Nephron progenitor cell (in vitro differentiated cells): ENCODE results near the gene MYO5B.

Source experiments
- DNase-seq: peaks from one replicate; pipeline ENCODE4 v3.0.0; 2021
- H3K27ac Mint-ChIP-seq: 2 replicates; pipeline ENCODE4 v1.8.0; 2021; ENCODE audit warnings: mild to moderate bottlenecking, moderate library complexity, mixed read lengths
- H3K27me3 Mint-ChIP-seq: 2 replicates; pipeline ENCODE4 v1.8.0; 2021; ENCODE audit warnings: mild to moderate bottlenecking, low read depth, mixed read lengths; ENCODE audit not compliant: poor library complexity
- H3K36me3 Mint-ChIP-seq: 2 replicates; pipeline ENCODE4 v1.8.0; 2021; ENCODE audit warnings: low read depth, mixed read lengths
- H3K4me1 Mint-ChIP-seq: 2 replicates; pipeline ENCODE4 v1.8.0; 2021; ENCODE audit warnings: mixed read lengths
- H3K4me3 Mint-ChIP-seq: 2 replicates; pipeline ENCODE4 v1.8.0; 2021; ENCODE audit warnings: mild to moderate bottlenecking, moderate library complexity, mixed read lengths
- H3K9me3 Mint-ChIP-seq: 2 replicates; pipeline ENCODE4 v1.8.0; 2021; ENCODE audit warnings: mild to moderate bottlenecking, moderate library complexity, mixed read lengths
- TF ChIP-seq, protein P1 (sequence below): fragments of 200-600 bp; sonication (generic); IDR thresholded peaks from 2 replicates; pipeline ENCODE4 v1.5.0; 2021; ENCODE audit warnings: antibody characterized with exemption

The MYO5B gene

GRCh38 chr18:49850636-49851035 is 344.3 kb downstream of the MYO5B start:
- no peak overlapping the region for H3K4me3 Mint-ChIP-seq
- H3K9me3 Mint-ChIP-seq = no peaks in the 10 kb centered on the region
- H3K36me3 Mint-ChIP-seq = no peaks in the 10 kb centered on the region
- DNase-seq = no peak
- peaks cover 3% of the 10 kb centered on the region for H3K27me3 Mint-ChIP-seq
- H3K27ac Mint-ChIP-seq = no peak overlapping the region
- TF ChIP-seq, protein P1, sequence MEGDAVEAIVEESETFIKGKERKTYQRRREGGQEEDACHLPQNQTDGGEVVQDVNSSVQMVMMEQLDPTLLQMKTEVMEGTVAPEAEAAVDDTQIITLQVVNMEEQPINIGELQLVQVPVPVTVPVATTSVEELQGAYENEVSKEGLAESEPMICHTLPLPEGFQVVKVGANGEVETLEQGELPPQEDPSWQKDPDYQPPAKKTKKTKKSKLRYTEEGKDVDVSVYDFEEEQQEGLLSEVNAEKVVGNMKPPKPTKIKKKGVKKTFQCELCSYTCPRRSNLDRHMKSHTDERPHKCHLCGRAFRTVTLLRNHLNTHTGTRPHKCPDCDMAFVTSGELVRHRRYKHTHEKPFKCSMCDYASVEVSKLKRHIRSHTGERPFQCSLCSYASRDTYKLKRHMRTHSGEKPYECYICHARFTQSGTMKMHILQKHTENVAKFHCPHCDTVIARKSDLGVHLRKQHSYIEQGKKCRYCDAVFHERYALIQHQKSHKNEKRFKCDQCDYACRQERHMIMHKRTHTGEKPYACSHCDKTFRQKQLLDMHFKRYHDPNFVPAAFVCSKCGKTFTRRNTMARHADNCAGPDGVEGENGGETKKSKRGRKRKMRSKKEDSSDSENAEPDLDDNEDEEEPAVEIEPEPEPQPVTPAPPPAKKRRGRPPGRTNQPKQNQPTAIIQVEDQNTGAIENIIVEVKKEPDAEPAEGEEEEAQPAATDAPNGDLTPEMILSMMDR = no peak
- peaks cover 20% of the 10 kb centered on the region for H3K4me1 Mint-ChIP-seq

DNA sequence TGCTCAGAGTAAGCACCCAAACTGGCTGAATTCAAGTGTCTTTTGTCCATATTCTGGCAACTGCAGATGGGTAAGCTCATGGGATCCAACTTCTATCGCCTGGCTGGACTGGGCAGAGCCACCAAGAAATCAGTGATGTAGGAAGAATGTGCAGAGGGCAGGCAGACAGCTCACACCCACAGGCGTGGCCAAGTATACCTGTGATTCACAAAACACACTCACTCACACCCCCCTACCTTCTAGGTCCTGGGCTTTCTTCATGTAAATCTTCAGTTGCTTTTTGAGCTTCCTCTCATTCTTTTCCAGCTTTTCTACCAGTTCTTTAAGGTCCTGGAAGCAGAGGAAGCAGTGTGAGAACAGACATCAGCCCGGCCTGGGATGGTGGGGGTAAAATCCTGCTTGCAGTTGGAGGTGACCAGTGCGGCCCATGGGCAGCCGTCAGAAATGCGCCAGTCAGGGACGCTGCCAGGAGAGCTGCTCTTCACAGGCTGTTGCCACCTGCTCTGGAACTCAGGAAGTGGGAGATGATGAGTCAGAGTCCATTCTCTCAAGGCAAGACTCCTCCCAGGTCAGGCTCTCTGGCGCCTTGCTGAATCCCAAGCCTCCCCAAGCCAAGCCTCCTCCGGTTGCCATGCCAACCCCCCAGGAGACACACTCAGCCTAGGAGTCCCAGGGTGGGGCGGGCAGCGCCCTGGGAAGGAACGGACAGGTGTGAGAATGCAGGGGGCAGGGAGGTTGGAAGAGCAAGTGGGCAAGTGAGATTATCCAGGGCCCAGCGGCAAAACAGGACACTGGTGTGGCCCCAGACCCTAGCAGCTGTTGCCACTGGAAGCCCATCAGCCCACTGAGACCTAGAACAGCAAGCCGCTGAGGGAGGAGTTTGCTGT is 345.4 kb downstream of the MYO5B start:
- Mint-ChIP-seq H3K36me3 (no peaks in the 10 kb centered on the region), H3K9me3 (no peaks in the 10 kb centered on the region), H3K4me3 (no peak overlapping the region), H3K4me1 (peaks cover 29% of the 10 kb centered on the region), H3K27ac (no peak overlapping the region), H3K27me3 (no peaks in the 10 kb centered on the region)
- DNase-seq = peak; percentile 26
- TF ChIP-seq, protein P1 = no peak

- TF ChIP-seq, protein P1 = no peak
- no peak for DNase-seq
- H3K4me3 Mint-ChIP-seq = no peak overlapping the region
- H3K27me3 Mint-ChIP-seq = no peaks in the 10 kb centered on the region
- no peak overlapping the region for H3K27ac Mint-ChIP-seq
- no peaks in the 10 kb centered on the region for H3K36me3 Mint-ChIP-seq
- no peaks in the 10 kb centered on the region for H3K9me3 Mint-ChIP-seq
- peaks cover 29% of the 10 kb centered on the region for H3K4me1 Mint-ChIP-seq
Measured at GRCh38 chr18:49848115-49848514, 346.8 kb downstream of the MYO5B start.

DNA sequence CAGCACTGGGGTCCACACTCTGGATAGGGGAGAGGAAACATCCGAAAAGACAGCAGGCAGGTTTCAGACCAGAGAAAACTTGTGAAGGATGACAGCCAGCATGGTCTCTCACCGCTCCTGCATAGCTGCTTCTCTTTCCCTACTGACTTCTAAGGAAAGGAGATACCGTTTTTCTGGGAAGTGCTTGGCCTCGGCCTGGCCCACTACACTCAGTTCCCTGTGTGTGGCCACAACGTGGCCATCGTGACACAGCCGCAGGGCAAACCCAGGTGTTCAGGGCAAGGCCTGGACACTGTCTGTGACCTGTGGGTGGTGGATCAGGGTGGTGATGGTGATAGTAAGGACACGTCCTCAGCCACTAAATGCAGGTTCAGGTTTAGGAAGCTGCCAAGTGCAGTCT is 347.4 kb downstream of the MYO5B start:
- H3K4me3 Mint-ChIP-seq = no peak overlapping the region
- H3K36me3 Mint-ChIP-seq = no peaks in the 10 kb centered on the region
- H3K27me3 Mint-ChIP-seq = no peaks in the 10 kb centered on the region
- H3K4me1 Mint-ChIP-seq = peaks cover 29% of the 10 kb centered on the region
- no peak for DNase-seq
- H3K27ac Mint-ChIP-seq = no peak overlapping the region
- no peaks in the 10 kb centered on the region for H3K9me3 Mint-ChIP-seq
- TF ChIP-seq, protein P1 = no peak

GRCh38 chr18:49846718-49847470 is 348.1 kb downstream of the MYO5B start:
- no peak overlapping the region for H3K4me3 Mint-ChIP-seq
- no peak for DNase-seq
- H3K27ac Mint-ChIP-seq = no peak overlapping the region
- no peaks in the 10 kb centered on the region for H3K36me3 Mint-ChIP-seq
- TF ChIP-seq, protein P1 = no peak
- H3K9me3 Mint-ChIP-seq = no peaks in the 10 kb centered on the region
- H3K27me3 Mint-ChIP-seq = no peaks in the 10 kb centered on the region
- H3K4me1 Mint-ChIP-seq = peaks cover 29% of the 10 kb centered on the region
